Body of pancreas (tissue), 4 donors: ENCODE measurements around the gene DNAJB12.

Experiments used
- CTCF ChIP-seq, 7 experiments: fragments of 450-650 bp in 4 of 7; fragments of 200-600 bp in 3 of 7; sonication (generic) in 3 of 7; IDR thresholded peaks; one replicate each; pipeline ENCODE4 v1.5.1; 2016 to 2019; ENCODE audit warnings: antibody characterized with exemption in 7 of 7
- POLR2A ChIP-seq, 3 donors: fragments of 450-650 bp; IDR thresholded peaks; one replicate each; pipeline ENCODE4 v1.6.1; 2016; ENCODE audit warnings: antibody characterized with exemption in 3 of 3, mild to moderate bottlenecking in 2 of 3

DNA sequence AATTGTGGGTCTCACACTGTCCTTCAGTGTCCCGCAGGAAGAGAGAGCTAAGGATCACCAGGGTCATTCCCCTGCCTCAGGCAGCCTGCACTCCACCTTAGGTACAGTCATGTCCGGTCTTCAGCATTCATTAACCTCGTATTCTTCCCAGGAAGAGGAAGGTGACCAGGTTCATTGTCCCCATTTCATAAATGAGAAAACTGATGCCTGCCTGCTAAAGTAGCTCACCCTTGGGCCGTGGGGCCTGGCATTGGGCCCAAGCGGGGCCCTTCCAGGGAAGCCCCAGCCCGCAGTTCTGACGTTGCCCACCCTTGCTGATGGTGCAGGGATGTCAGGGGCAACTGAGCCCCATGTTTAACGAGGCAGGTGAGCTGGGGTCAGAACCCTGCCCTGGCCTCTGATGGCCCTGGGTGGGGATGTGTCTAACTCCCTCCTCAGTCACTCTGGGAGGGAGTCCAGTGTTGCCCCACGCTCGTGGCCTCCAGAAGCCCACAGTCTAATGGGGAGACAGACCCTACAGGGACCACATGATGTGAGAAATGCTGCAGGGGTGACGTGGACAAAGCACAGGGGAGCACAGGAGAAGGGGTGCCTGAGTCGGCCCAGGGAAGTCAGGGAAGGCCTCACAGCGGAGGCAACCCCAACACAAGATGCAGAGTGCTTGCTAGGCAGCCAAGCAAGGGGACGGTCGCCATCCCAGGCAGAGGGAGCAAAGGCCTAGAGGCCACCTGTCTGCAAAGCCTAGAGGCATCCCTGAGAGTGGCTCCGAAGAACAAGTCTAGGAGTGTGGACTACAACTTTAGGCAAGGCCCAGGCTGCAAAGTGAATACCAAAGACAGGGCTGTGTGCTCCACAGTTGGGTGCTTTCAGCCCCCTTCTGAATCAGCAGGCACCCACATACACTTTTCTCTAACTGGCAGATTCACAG, 55.9 kb downstream of the DNAJB12 start:
- TF ChIP-seq CTCF (IDR thresholded peaks at IDR 0.05) (no peak), POLR2A (IDR thresholded peaks at IDR 0.05) (no peak)
